NCI-H2107 treated with DMSO at 0.1 percent for 48 hours (cell line): ENCODE data around the gene TICAM1.
"Not testable (repeated sequence)": the region's sequence is repeated elsewhere in the genome, so short reads cannot be mapped to it uniquely, and the experiment has no call there.

Experiments used
- DNase-seq: peaks from one replicate; lab custom pipeline; 2025; ENCODE audit not compliant: unreplicated experiment; lab: John Stamatoyannopoulos, UW

Gene TICAM1

DNA sequence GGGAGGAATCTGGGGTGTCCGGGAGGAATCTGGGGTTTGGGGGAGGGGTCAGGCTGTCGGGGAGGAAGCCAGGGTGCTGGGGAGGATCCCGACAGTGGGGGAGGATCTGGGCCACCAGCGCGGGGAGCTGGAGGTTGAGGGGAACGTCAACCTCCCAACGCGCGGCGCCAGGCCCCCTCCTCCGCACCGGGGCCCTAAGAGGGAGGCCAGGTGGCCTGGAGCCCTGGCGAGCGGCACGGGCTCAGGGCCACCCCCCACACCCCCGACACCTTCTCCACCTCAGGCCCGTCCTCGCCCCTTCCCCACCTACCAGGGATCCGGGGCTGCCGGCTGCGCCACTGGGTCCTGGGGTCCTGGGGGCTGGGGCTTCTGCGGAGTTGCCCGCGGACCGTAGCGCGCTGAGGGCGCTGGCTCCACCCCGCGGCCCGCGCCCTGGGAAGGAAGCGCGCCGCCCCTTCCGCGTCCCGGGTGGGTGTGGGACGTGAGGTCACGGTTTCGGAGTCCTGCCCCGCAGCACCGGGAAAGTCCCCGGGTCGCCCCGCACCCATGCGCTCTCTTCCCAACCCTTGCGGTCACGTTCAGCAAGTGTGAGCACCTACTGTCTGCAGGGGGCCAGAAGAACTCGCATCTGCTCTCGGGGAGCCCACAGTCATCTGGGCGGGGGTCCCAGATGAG is at the start of gene TICAM1:
TICAM1 (minus strand) TSS at position 409 of the 675 bp plus-strand sequence. CDS start 13,335 bp downstream, outside the sequence.
- DNase-seq, result no peak

DNA sequence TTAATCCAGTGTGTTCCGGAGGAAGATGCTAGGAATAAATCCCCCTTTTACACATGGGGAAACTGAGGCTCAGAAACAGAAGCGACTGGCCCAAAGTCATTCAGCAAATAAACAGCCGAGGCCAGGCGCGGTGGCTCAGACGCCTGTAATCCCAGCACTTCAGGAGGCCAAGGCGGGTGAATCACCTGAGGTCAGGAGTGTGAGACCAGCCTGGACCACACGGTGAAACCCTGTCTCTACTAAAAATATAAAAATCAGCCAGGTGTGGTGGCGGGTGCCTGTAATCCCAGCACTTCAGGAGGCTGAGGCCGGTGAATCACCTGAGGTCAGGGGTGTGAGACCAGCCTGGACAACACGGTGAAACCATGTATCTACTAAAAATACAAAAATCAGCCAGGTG is 47.5 kb upstream of the TICAM1 start:
- DNase-seq, result no peak

DNA sequence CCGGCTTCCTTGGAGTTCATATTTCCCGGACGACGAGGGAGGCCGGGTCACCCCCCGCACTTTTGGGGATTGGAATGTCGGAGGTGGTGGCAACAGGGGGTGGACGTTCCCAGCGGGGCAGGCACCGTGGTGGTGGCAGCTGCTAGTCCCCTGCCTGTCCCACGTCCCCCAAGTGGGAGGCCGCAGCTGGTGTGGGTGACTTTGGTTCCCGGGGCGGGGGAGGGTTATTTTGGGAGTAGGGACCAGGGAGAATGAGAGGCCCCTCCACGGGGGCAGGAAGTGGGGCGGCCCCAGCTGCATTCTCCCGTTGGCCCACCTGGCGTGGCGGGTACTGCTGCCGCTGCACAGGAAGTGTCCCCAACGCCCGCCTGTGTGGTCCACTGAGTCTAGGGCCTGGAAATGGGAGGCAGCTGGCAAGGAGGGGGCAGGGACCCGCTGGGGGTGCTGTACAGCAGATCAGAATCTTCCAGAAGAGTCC is 47.0 kb upstream of the TICAM1 start:
- DNase-seq, result no peak

DNA sequence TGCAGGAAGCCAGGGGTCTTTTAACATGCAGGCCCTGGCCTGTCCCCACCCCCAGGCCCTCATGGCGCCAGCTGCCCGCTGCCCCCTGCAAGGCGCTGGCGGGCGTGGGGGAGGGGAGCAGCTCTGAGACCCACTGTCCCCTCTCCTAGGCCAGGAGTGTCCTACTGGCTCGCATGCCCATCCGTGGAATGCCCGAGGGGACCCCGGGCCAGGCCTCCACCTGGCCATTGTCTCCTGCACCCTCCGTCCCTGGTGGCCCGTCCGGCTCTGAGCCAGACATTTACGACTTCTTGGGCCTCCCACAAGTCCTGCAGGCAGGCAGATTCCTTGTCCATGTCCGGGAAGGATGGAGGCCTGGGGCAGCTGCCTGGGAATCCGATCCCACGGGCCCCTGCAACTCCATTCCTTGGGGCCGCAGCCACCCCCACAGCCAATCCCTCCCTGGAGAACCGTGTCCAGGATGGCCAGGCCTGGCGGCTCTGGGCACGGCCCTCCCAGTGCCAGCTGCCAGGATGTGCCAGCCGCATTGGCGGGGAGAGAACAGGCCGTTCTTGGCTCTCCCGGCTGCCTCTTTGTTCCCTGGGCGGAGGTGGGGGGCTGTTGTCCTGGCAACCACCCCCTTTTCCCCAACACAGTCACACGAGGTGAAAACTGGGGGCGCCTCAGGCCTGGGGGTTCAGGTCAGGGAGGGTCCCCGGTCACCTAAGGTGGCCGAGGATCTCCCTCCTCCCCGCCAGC is 46.4 kb upstream of the TICAM1 start:
- DNase-seq, result no peak

DNA sequence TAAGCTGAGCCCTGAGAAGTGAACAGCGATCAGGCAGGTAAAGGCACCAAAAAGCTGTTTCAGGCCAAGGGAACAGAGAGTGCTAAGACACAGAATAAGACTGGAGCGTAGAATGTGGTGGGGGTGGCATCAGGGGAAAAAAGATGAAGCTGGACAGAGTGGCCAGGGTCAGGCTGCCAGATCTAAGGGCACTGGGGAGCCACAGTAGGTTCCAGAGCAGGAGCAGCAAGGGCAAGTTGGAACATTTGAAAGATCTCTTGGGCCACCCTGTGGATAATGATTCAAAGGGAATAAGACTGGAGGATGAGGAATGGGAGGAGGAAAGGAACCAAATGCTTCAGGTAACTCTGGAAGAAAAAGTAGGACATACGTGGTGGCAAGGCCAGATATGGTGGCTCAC is 42.4 kb upstream of the TICAM1 start:
- no peak for DNase-seq

DNA sequence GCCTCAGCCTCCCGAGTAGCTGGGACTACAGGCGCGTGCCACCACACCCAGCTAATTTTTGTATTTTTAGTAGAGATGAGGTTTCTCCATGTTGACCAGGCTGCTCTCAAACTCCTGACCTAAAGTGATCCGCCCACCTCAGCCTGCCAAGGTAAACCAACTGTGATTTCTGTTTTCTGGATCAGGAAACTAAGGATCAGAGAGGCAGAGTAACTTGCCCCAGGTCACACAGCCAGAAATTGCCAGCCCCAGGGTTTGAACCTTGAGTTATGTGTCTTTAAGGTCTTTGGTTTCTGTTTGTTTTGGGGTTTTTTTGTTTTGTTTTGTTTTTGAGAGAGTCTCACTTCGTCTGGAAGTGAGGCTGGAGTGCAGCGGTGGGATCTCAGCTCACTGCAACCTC is 40.2 kb upstream of the TICAM1 start:
- no peak for DNase-seq

DNA sequence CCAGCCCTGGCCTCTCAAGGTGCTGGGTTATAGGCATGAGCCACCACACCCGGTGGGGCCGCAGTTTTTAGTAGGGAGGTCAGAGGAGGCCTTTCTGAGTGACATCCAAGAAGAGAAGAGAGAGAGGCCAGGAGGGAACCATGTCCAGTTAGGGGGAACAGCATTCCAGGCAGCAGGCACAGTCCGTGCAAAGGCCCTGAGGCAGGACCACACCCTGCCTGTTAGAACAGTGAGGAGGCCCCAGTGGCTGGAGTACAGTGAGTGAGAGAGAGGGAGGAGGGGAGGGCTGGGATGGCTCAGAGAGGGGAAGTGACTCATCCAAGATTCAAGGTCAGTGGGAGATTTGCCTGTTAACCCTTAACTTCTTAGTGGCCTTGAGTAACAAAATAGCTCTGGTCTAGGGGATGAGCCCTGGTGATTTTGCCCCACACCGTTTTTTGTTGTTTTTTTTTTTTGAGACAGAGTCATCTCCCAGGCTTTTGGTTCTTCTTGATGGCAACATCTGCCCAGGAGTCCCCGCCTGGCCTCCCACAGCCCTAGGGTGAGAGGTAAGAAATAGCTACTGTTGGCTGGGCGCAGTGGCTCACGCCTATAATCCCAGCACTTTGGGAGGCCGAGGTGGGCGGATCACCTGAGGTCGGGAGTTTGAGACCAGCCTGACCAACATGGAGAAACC is 38.7 kb upstream of the TICAM1 start:
- no peak for DNase-seq

DNA sequence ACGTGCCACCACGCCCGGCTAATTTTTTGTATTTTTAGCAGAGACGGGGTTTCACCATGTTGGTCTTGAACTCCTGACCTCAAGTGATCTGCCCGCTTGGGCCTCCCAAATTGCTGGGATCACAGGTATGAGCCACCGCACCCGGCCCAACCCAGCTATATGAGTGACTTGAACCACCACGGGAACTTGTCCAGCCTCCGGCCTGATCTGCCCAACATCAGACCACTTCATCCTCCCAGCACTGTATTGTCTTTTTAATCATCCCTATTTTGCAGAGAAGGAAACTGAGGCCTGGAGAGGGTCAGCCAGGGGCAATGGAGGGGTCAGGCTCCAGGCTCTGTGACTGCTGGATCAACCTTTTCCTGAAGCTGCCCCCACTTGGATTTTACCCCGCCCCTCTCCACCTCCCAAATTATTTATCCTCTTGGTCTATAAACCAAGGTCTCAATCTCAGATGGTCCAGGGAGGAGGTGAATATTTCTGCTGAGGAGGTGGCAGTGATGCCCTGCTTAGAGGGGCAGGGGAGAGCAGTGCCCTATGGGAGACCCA is 36.8 kb upstream of the TICAM1 start:
- no peak for DNase-seq

DNA sequence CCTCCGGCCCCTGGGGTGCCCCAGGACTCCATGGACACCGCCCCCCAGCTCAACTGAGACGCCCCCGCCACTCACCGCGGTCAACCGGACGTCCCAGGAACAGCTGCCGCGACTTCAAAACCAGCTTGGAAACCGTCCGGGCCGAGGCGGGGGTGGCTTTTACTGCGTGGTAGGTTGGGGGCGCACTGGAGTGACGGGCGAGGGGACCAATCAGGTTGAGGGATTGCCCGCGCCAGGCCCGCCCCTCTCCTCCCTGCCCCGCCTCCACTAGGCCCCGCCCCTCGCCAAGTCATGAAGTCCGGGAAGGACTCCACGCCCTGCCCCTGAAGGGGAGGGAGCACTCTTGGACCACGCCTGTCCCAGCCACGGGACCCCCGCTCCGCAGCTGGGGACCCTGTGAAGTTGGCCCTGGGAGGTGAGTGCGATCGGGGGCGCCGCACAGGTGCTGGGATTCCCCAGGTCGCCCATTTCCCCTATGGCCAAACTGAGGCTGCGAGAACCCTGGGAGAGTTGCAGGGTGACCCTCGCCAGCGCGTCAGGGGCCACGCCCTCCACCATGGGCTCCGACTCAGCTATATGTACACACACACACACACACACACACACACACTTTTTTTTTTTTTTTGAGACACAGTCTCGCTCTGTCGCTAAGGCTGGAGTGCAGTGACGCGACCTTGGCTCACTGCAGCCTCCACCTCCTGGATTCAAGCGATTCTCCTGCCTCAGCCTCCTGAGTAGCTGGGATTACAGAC is 36.2 kb upstream of the TICAM1 start, which contains the start of gene PLIN3:
PLIN3 (minus strand) TSS at position 134 of the 752 bp plus-strand sequence. CDS start 6,273 bp downstream, outside the sequence.
- DNase-seq, result no peak

DNA sequence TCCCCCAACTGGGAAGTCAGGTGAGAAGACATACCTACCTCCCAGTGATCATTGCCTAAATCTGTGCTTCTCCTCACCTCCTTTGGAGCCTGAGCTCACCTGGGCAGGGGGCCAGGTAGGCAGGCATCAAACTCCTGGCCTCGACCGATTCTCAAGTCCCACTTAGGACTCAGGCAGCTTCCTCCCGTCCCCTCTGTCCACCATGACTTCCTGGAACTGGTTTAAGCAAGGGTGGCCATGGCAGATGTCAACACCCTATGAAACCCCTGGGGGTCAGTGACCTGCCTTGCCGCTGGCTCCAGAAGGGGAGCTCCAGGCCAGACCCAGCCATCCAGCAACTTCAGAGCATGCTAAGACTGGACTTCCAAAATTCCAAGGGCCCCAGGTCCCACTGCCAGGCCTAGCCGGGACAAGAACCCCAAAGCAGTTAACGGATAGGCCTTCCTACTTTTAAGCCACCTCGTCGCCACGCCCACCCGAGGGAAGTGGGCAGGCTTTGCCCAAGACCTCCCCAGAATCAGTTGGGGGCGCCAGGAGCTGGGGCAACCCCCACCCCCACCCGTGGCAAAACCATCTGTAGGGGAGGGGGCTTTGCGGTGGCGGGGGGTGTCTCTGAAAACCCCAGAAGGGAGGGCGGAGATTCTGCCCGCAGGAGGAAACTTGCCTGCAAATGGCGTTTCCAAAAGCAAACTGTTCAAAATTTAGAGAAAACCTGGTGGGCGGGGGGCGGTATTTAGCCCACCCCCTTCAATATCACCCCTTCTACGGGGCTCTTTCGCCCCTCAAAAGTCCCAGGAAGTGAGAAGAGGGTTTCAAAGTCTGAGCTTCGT is 35.3 kb upstream of the TICAM1 start:
- DNase-seq, result no peak

DNA sequence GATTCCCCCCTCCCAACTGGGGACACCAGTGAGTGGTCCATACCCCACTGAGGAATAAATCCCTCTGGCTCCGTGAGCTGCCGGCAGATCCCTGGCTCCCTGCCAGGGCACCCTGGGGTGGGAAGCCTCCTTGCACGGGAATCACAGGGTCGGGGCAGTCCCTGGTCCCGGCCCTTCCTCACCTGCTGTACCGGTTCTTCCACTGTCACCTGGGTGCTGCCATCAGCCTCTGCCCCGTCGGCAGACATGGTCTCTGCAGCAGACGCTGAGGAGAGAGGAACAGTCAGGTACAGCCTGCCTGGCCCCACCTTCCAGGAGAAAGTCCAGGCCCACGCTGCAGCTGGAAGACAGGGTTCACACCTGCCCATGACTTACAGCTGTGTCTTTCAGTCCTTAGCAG is 29.6 kb upstream of the TICAM1 start:
- DNase-seq, result no peak

DNA sequence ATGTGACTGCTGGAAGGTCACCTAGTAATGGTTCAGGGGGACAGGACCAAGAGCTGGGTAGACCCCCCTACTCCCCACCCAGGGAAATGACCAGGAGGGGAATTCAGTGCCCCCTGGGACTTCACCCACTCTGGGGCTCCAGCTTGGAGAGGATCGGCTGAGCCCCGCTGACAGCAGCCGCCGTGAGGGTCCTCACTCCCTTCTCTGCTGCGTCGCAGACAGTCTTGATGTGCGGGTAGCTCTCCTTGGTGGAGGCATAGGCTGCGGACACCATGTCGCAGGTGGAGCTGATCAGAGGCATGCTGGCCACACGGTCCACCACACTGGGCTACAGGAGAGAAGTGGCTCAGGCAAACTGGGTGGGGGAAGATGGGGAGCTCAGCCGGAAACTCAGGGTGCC is 28.2 kb upstream of the TICAM1 start:
- DNase-seq, result no peak

DNA sequence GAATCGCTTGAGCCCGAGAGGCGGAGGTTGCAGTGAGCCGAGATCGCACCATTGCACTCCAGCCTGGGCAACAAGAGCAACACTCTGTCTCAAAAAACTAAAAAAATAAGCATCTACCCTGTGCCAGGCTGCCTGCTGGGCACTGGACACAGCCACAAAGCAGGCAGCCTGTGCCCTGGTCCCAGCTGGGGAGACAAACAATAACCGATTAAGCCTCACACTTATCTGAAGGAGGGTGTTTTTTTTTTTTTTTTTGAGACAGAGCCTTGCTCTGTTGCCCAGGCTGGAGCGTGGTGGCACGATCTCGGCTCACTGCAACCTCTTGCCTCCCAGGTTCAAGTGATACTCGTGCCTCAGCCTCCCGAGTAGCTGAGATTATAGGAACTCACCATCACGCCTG is 25.0 kb upstream of the TICAM1 start:
- DNase-seq, result not testable (repeated sequence)

DNA sequence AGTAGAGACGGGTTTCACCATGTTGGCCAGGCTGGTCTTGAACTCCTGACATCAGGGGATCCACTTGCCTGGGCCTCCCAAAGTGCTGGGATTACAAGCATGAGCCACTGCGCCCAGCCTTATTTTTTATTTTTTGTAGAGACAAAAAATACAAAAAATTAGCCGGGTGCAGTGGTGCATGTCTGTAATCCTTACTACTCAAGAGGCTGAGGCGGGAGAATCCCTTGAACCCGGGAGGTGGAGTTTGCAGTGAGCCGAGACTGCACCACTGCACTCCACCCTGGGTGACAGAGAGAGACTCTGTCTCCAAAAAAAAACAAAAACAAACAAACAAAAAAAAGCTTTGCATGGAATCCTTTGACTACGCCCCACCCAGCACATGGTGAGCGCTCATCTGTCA is 22.0 kb upstream of the TICAM1 start:
- DNase-seq, result not testable (repeated sequence)

DNA sequence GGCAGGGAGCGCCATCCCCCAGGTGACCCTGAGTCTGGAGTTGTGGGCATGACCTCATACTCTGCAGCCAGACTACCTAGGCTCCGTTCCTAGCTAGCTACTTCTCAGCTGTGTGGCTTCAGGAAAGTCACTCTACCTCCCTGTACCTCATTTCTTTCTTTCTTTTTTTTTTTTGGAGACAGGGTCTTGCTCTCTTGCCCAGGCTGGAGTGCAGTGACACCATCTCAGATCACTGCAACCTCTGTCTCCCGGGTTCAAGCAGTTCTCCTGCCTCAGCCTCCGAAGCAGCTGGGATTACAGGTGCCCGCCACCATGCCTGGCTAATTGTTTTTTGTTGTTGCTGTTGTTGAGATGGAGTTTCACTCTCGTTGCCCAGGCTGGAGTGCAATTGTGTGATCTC is 21.0 kb upstream of the TICAM1 start:
- no peak for DNase-seq

DNA sequence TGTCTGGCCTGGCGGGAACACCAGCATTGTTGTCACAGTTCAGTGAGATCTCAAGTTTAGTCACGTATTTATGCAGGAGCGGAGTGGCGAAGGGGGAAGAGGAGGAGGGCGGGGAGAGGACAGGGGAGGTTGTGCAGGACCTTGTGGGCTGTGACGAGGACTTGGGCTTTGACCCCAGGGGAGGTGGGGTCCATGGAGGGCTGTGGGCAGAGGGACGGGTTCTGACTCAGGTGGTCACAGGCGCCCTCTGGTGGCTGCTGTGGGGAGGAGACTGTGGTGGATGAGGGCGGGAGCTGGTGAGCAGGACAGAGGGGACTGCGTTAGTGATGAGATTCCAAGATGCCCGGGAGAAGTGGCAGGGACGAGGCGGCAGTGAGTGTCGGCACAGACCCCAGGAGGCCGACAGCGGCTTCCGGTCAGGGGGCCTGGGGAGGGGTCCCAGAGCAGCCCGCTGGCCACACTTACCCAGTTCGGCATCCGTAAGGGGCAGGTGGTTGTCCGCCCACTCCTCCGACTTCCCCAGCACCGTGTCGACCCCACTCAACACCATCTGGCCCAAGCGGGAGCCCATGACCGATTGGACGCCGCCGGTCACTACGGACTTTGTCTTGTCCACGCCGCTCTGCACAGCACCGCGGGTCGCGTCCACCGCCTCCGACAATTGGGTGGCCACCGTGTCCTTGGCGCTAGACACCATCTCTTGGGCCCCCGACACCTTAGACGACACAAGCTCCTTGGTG is 20.2 kb upstream of the TICAM1 start:
- DNase-seq, result peak; percentile 53

DNA sequence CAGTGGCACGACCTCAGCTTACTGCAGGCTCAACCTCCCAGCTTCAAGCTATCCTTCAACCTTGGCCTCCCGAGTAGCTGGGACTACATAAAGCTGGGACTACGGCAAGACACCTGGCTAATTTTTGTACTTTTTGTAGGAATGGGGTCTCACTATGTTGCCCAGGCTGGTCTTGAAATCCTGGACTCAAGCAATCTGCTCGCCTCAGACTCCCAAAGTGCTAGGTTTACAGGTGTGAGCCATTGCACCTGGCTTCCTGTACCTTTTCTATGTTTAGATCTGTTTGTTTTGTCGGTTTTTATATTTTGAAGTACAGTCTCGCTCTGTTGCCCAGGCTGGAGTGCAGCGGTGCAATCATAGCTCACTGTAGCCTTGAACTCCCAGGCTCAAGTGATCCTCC is 17.5 kb upstream of the TICAM1 start:
- no peak for DNase-seq

DNA sequence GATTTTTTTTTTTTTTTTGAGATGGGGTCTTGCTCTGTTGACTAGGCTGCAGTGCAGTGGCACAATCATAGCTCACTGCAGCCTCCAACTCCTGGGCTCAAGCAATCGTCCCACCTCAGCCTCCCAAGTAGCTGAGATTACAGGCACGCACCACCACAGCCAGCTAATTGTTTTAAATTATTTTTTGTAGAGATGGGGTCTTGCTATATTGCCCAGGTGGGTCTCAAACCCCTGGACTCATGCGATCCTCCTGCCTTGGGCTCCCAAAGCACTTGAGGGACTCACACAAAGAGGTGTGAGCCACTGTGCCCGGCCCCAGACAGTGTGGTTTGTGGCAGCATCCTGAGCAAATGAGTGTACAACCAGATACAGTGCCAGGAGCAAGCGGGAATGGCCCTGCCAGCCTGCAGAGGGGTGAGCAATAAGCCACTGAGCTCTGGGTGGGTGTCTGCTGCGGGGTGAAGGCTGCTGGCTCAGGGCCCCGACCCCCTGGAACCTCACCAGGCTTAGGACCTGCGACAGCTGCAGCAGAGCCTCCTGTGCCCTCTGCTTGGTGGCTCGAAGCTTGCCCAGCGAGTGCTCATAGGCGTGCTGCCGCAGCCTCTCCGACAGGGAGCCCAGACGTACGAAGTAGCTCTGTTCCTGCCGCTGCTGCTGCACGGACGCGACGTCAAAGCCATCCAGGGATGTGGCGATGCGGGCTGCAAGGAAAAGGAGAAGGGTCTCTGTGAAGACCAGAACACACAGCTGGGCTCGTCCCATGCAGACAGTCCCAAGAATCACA is 15.9 kb upstream of the TICAM1 start:
- DNase-seq, result no peak
